GM13976 (cell line): ENCODE data around the gene NDUFS2.

Source experiments
- DNase-seq: peaks from one replicate; pipeline ENCODE4 v3.0.0; 2012; ENCODE audit warnings: low spot score
- in situ Hi-C: fragments of 300-500 bp; cut with MboI; formaldehyde crosslinking; loops from one replicate; pipeline ENCODE4 v1.12.0; 2022; ENCODE audit warnings: low sequenced_read_pairs, mixed read lengths, inconsistent platforms; ENCODE audit not compliant: unreplicated experiment
- TF ChIP-seq, protein P1 (sequence below): IDR thresholded peaks from 2 replicates; pipeline ENCODE4 v1.5.1; 2012; ENCODE audit warnings: borderline replicate concordance, mild to moderate bottlenecking; ENCODE audit not compliant: insufficient read depth; ENCODE audit errors: extremely low read depth, missing control alignments, control extremely low read depth

Gene NDUFS2

DNA sequence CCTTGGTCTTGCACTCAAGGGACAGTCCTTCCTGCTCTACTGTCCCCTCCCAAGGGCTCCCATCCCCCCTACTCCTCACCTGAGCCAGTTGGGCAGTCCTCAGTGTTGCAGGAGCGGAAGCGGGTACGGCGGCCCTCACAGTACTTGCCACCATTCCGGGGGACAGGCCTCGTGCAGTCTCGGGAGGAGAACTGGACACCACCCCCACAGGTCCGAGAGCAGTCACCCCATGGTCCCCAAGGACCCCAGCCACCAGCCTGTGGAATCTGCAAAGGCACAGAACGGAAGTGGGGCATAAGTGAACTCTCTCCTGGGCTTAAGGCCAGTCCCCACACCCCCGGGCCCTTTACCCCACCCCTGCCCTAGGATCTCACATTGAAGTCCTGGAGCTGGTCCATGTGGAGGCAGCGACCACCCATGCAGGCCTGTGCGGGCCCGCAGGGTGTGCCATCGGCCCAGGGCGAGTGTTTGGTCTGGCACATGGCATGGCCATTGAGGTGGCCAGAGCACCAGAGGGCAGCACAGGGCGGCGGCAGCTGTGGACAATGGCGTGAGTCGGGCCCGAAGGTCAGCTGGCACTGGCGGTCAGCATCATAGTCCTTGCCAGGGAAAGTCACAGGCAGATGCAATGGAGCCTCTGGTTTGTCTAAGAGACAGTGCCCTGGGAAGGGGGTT is 8.5 kb upstream of the NDUFS2 start:
- TF ChIP-seq, protein P1, sequence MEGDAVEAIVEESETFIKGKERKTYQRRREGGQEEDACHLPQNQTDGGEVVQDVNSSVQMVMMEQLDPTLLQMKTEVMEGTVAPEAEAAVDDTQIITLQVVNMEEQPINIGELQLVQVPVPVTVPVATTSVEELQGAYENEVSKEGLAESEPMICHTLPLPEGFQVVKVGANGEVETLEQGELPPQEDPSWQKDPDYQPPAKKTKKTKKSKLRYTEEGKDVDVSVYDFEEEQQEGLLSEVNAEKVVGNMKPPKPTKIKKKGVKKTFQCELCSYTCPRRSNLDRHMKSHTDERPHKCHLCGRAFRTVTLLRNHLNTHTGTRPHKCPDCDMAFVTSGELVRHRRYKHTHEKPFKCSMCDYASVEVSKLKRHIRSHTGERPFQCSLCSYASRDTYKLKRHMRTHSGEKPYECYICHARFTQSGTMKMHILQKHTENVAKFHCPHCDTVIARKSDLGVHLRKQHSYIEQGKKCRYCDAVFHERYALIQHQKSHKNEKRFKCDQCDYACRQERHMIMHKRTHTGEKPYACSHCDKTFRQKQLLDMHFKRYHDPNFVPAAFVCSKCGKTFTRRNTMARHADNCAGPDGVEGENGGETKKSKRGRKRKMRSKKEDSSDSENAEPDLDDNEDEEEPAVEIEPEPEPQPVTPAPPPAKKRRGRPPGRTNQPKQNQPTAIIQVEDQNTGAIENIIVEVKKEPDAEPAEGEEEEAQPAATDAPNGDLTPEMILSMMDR: no peak
- no peak for DNase-seq
- in situ Hi-C loops: no loop called here

DNA sequence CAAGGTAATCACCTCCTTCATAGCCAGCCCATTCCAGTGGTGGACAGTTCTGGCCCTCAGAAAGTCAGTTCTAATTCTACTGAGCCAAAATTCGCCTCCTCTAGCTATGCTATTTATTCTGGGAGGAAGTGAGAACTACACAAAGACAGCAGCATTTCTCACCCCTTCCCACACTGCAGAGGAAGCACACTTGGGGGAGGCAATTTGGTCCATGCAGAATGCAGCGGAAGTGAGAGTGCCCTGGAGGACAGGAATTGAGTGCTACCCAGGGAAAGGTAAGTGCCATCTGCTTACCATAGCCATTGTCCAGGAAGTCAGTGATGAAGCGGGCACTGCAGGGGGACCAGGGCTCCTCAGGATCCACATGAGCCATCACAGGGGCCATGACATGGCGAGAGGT is 7.0 kb upstream of the NDUFS2 start:
- in situ Hi-C loops: no loop called here
- no peak for DNase-seq
- TF ChIP-seq, protein P1: no peak

DNA sequence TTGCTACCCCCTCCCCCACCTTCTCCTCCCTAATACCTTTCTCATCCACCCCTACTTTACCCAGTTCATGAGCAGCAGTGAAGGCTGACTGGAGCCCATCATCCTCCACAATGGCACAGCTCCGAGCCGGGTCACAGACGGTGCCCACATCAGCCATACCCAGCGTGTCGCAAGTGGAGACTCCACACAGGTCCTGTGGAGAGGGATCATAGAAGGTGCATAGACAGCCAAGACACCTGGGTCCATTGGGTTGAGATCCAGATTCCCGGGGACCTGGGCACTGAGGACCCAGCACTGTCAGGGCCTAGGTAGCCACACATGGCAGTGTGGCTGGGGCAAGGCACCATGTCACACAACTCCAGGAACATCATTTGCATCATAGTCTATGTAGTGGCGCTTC is 6.1 kb upstream of the NDUFS2 start:
- TF ChIP-seq, protein P1: no peak
- no peak for DNase-seq
- in situ Hi-C loops: no loop called here

DNA sequence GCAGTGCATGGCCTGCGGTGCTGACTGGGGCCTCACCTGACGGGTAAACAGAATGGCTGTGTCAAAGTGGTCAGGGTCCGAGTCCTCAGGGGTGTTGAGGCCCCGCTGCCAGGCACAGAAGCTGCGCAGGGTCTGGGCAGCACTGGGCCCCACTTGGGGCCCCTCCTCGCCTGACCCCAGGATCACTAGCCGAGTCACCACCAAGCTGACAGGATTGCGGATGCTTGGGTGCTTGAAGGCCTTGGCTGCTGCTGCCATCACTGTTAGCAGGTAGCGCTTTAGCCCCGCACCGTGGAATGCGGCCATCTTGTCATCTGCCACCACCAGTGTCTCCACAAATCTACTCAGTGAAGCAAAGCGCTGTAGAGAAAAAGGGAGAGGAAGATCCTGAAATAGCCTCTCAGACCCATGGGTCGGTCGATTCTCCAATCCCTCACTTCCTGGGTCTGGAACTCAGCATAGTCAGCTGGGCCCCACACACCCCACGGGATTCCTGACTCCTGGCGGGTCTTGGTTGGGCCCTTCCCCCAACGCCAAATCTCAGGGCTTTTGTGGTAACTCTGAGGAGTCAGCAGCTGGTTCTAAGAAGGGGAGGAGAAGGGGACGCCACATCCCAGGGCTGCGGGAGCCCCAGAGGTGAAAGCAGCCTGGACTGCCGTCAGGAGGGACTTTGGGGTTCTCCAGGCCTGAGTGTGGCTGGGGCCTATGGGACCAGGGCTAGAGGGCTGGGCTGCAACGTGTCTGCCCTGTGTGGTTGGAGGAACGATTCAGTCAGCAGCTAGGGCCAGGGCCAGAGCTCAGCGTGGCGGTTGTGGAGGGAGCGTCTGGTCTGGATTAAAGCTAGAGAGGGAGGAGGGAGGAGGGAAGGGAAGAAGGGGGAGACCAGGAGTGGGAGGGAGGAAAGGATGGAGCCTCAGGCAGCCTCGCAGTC is 5.4 kb upstream of the NDUFS2 start:
- no peak for DNase-seq
- TF ChIP-seq, protein P1: no peak
- in situ Hi-C loops: no loop called here

DNA sequence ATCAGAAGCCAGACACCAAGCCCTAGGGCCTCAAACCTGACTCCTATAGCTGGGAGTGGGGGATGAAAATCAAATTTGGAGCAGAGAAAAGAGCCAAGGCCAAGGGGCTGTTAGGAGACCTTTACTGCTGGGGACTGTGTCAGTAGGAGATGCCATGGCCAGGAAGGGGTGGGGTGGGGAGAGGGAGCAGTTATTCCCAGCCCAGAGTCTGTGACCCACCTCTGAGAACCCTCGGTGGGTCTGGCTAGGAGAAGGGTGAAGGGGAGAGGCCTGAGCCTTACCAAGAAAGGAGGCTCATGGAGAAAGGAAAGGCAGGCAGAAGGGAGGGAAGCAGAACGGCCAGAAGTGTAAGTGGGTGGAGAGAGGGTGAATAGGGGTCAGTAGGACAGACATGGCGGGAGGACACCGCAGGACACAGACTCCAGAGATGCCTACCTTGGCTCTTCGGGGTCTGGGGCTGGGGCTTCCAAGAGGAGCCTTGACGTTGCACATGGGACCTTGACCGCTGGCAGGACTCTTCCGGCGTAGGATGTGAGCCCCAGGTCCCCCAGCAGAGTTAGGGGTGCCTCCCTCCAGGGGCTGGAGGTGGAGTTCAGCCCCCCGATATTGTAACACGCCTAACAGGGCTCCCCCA is 4.5 kb upstream of the NDUFS2 start:
- in situ Hi-C loops: no loop called here
- DNase-seq: no peak
- TF ChIP-seq, protein P1: no peak

DNA sequence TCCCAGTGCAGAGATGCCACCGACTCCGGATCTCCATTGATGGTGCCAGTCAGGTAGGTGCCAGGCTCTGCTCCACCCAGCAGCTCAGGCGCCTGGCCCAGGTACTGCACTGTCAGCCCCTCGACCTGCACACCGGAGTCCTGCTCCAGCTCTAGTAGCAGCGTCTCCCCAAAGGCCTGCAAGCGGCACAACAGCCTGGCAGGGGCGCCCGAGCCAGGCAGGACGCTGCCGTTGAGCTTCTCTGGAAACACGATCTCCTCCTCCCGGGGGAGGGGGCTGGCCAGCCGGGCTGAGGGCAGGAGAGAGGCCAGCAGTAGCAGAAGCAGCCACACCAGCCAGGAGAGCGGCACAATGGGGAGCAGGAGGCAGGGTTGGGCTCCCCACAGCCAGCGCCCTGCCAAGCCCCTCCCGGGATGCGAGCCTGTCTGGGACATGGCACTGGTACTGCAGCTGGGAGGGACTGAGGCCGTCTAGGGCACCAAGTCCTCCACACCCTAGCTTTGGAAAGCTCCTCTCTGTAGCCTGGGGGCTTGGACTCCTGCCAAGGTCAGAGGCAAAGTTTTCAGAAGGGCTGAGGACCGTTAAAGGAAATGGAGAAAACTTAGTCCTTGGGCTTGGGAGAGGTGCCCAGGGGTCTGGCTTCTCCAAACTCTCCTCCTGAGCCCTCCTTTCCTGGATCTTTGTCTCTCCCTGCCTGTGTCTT is 3.8 kb upstream of the NDUFS2 start:
- TF ChIP-seq, protein P1: no peak
- no peak for DNase-seq
- in situ Hi-C loops: no loop called here
